Motor neuron (in vitro differentiated cells): Measurements from ENCODE around the gene DEGS2. TPM values are rescaled to one million over a fixed set of nuclear protein-coding genes. Genes with fewer than 3 reads are reported as not detected.
"Not testable (repeated sequence)": the region's sequence is repeated elsewhere in the genome, so short reads cannot be mapped to it uniquely, and the experiment has no call there.

Source experiments
- ATAC-seq, 8 experiments: fragments of 200-7000 bp; cut with Tn5 transposase; replicated peaks in 6 of 8; 2 replicates each; pipeline ENCODE4 v1.8.0; 2021; ENCODE audit warnings: mild to moderate bottlenecking in 8 of 8, moderate library complexity in 8 of 8
- H3K27ac ChIP-seq, 2 donors: fragments of 250-450 bp; sonication (Bioruptor Pico); 2 replicates each; pipeline ENCODE4 v1.9.0; 2021; ENCODE audit warnings: antibody characterized with exemption in 2 of 2, mild to moderate bottlenecking in 2 of 2, moderate library complexity in 1 of 2
- H3K4me1 ChIP-seq, 2 donors: fragments of 250-450 bp; sonication (Bioruptor Pico); replicated peaks in 1 of 2; 2 replicates each; pipeline ENCODE4 v1.6.1; 2021; ENCODE audit warnings: antibody characterized with exemption in 2 of 2, mild to moderate bottlenecking in 2 of 2, moderate library complexity in 1 of 2
- H3K4me3 ChIP-seq, 5 donors: fragments of 250-450 bp; sonication (Bioruptor Pico); 2 replicates each; pipeline ENCODE4 v1.9.0; 2021; ENCODE audit warnings: antibody characterized with exemption in 5 of 5, mild to moderate bottlenecking in 5 of 5, moderate library complexity in 4 of 5
- WGBS, 10 experiments: fragments of 450-650 bp; shearing (Covaris generic); methylation state at CpG; one replicate each; pipeline ENCODE4 v1.0.0; 2022; 5-methylcytosine and 5-hydroxymethylcytosine counted together
- in situ Hi-C, 9 experiments: fragments of 400-800 bp; cut with MboI; loops; one replicate each; pipeline ENCODE4 v1.15.0; 2021; ENCODE audit warnings: low sequenced_read_pairs in 9 of 9, low pct_unique_long_range_greater_than_20kb in 2 of 9; ENCODE audit not compliant: unreplicated experiment in 9 of 9
- total RNA-seq, 8 experiments: library from RNA; unstranded; fragments of 300-600 nt; gene quantifications; 2 replicates each; pipeline versions ENCODE4 v1.2.3 to v1.2.4, GENCODE V29; 2022

The DEGS2 gene
- total RNA-seq, 8 experiments from 2014 or later = 0.25 to 1.3 (median 0.65) TPM

- in situ Hi-C loops = loop anchor here in 1 of 9 experiments (25.0 kb wide), 1 partner anchor 206 kb away; no protein-coding TSS in a partner anchor
These were observed 33.4 kb upstream of the DEGS2 start for GRCh38 chr14:100192672-100193416.

GRCh38 chr14:100192250-100192671 lies 32.8 kb upstream of the DEGS2 start:
- no peak for ATAC-seq
- Histone ChIP-seq H3K4me1 (peaks cover 8 to 12% of the 10 kb centered on the region in 2 donors), H3K4me3 (peak overlapping the region; percentile 19 to 34 (median 30)), H3K27ac (peak overlapping the region in 1 of 2 donors; percentile 65)
- in situ Hi-C loops = loop anchor here in 1 of 9 experiments (25.0 kb wide), 1 partner anchor 205 kb away; no protein-coding TSS in a partner anchor
- WGBS, 10 experiments = 0 to 100% (median 76%) methylated on average over 1 to 4 of the region's 21 CpGs; no CpG with 5 or more reads in 6 of the 10 experiments

More at GRCh38 chr14:100192672-100193416, 33.4 kb upstream of the DEGS2 start:
- peak; percentile 99 to 100 (median 99) for ATAC-seq
- peak overlapping the region; percentile 29 to 41 (median 34) for H3K4me3 ChIP-seq
- WGBS, 10 experiments = 0 to 20% (median 0%) methylated on average over 1 to 3 of the region's 62 CpGs; no CpG with 5 or more reads in 6 of the 10 experiments
- peaks cover 8 to 12% of the 10 kb centered on the region in 2 donors for H3K4me1 ChIP-seq
- peak overlapping the region; percentile 52 to 80 for H3K27ac ChIP-seq

GRCh38 chr14:100191584-100192249 lies 32.3 kb upstream of the DEGS2 start:
- in situ Hi-C loops = loop anchor here in 1 of 9 experiments (25.0 kb wide), 1 partner anchor 204 kb away; no protein-coding TSS in a partner anchor
- no peak for ATAC-seq
- Histone ChIP-seq H3K4me3 (no peak overlapping the region), H3K27ac (no peak overlapping the region), H3K4me1 (peaks cover 8 to 12% of the 10 kb centered on the region in 2 donors)
- 82 to 100% (median 93%) methylated on average over 1 to 10 of the region's 14 CpGs for WGBS, 10 experiments

GRCh38 chr14:100190126-100190525 lies 30.7 kb upstream of the DEGS2 start:
- no peak for ATAC-seq
- peaks cover 8 to 12% of the 10 kb centered on the region in 2 donors for H3K4me1 ChIP-seq
- 83 to 100% (median 100%) methylated on average over 1 of the region's 1 CpG; no CpG with 5 or more reads in 3 of the 10 experiments for WGBS, 10 experiments
- no peak overlapping the region for H3K27ac ChIP-seq
- no peak overlapping the region for H3K4me3 ChIP-seq
- in situ Hi-C loops = loop anchor here in 1 of 9 experiments (25.0 kb wide), 1 partner anchor 203 kb away; no protein-coding TSS in a partner anchor

GRCh38 chr14:100188392-100189030 lies 29.1 kb upstream of the DEGS2 start:
- ATAC-seq = no peak
- no peak overlapping the region for H3K4me3 ChIP-seq
- 43 to 100% (median 91%) methylated on average over 1 to 5 of the region's 12 CpGs; no CpG with 5 or more reads in 2 of the 10 experiments for WGBS, 10 experiments
- in situ Hi-C loops = loop anchor here in 1 of 9 experiments (25.0 kb wide), 1 partner anchor 201 kb away; no protein-coding TSS in a partner anchor
- H3K4me1 ChIP-seq = peaks cover 7 to 10% of the 10 kb centered on the region in 2 donors
- H3K27ac ChIP-seq = no peak overlapping the region

GRCh38 chr14:100187247-100187833 lies 27.9 kb upstream of the DEGS2 start:
- in situ Hi-C loops = loop anchor here in 1 of 9 experiments (25.0 kb wide), 1 partner anchor 200 kb away; no protein-coding TSS in a partner anchor
- ATAC-seq = peak in 2 of 8 experiments; percentile 33 to 42
- Histone ChIP-seq H3K27ac (no peak overlapping the region), H3K4me3 (no peak overlapping the region), H3K4me1 (peaks cover 2 to 3% of the 10 kb centered on the region in 2 donors)
- WGBS, 10 experiments = 63 to 90% (median 67%) methylated on average over 2 to 8 of the region's 12 CpGs; no CpG with 5 or more reads in 3 of the 10 experiments

- ATAC-seq = peak in 1 of 8 experiments; percentile 27
- in situ Hi-C loops = loop anchor here in 1 of 9 experiments (25.0 kb wide), 1 partner anchor 195 kb away; no protein-coding TSS in a partner anchor
- 0 to 100% methylated on average over 1 to 2 of the region's 4 CpGs; no CpG with 5 or more reads in 8 of the 10 experiments for WGBS, 10 experiments
- not testable (repeated sequence) for H3K4me3 ChIP-seq, H3K27ac ChIP-seq, H3K4me1 ChIP-seq
These were observed 22.6 kb upstream of the DEGS2 start for GRCh38 chr14:100181876-100182551.

- H3K4me1 ChIP-seq, H3K27ac ChIP-seq, ATAC-seq, H3K4me3 ChIP-seq: not testable (repeated sequence)
- in situ Hi-C loops = loop anchor here in 1 of 9 experiments (25.0 kb wide), 1 partner anchor 193 kb away; no protein-coding TSS in a partner anchor
- no CpG with 5 or more reads among the region's 30 CpGs for WGBS, 10 experiments
These were observed 21.2 kb upstream of the DEGS2 start for GRCh38 chr14:100180671-100181070.

- no peaks in the 10 kb centered on the region for H3K4me1 ChIP-seq
- ATAC-seq = no peak
- no peak overlapping the region for H3K27ac ChIP-seq
- 75 to 100% methylated on average over 1 to 2 of the region's 7 CpGs; no CpG with 5 or more reads in 8 of the 10 experiments for WGBS, 10 experiments
- H3K4me3 ChIP-seq = no peak overlapping the region
- in situ Hi-C loops = loop anchor here in 1 of 9 experiments (25.0 kb wide), 1 partner anchor 191 kb away; no protein-coding TSS in a partner anchor
These were observed 19.2 kb upstream of the DEGS2 start for GRCh38 chr14:100178691-100179090.

GRCh38 chr14:100176811-100177327 lies 17.4 kb upstream of the DEGS2 start:
- no peaks in the 10 kb centered on the region for H3K4me1 ChIP-seq
- H3K4me3 ChIP-seq = no peak overlapping the region
- ATAC-seq = no peak
- H3K27ac ChIP-seq = no peak overlapping the region
- 54 to 100% (median 87%) methylated on average over 1 to 7 of the region's 14 CpGs; no CpG with 5 or more reads in 5 of the 10 experiments for WGBS, 10 experiments
- in situ Hi-C loops = loop anchor here in 1 of 9 experiments (25.0 kb wide), 1 partner anchor 190 kb away; no protein-coding TSS in a partner anchor

- in situ Hi-C loops = no loop called here
- H3K4me3 ChIP-seq = no peak overlapping the region
- H3K4me1 ChIP-seq = no peaks in the 10 kb centered on the region
- 40 to 90% (median 82%) methylated on average over 2 to 6 of the region's 7 CpGs; no CpG with 5 or more reads in 6 of the 10 experiments for WGBS, 10 experiments
- no peak for ATAC-seq
- no peak overlapping the region for H3K27ac ChIP-seq
These were observed 13.9 kb upstream of the DEGS2 start for GRCh38 chr14:100173353-100173752.
